Measurements from ENCODE around the gene KICS2. TPM values are rescaled to one million over a fixed set of nuclear protein-coding genes. Genes with fewer than 3 reads are reported as not detected.
A peak's percentile ranks its signal among the peaks of the same experiment; 100 is the strongest.

The KICS2 gene
- total and polyA plus RNA-seq, 2 of the 13 experiments (the other 11 are each of a cell fraction or from before 2014, with no cell fraction given) = 3.5 to 6.6 TPM

DNA sequence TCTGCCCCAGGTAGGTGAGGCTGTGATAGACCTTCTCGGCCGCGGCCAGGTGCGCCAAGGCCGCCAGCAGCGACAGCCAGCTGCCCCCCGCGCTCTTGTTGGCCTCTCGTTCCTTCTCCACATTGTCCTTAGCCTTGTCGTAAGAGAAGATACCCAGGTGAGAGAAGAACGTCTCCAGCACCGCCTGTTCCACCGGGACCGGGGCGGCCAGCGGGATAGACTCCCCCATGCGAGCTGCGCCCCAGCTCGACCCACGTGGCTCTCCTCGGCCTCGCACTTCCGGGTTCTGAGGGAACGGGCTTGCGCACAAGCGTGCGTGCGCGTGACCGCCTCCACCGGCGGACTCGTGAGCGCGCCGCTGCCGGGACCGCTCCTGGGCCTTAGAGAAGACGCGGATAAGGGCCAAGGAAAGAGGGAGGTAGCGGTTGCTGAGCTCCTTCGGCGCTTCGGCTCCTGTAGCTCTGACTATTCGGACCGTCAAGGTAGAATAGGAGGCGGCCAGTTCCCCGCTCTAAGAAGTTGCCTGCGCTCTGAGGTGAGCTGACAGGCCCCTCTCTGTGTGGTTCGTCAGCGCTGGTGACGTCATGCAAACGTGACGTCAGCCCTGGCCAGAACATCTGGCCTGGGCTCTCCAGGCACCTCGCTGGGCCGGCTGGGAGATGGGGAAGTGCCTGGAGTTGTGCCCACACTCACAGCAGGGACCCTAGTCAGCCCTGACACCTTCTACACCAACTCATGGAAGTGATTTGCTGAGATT lies at the start of gene KICS2 (continued):
- TF ChIP-seq, protein P1, sequence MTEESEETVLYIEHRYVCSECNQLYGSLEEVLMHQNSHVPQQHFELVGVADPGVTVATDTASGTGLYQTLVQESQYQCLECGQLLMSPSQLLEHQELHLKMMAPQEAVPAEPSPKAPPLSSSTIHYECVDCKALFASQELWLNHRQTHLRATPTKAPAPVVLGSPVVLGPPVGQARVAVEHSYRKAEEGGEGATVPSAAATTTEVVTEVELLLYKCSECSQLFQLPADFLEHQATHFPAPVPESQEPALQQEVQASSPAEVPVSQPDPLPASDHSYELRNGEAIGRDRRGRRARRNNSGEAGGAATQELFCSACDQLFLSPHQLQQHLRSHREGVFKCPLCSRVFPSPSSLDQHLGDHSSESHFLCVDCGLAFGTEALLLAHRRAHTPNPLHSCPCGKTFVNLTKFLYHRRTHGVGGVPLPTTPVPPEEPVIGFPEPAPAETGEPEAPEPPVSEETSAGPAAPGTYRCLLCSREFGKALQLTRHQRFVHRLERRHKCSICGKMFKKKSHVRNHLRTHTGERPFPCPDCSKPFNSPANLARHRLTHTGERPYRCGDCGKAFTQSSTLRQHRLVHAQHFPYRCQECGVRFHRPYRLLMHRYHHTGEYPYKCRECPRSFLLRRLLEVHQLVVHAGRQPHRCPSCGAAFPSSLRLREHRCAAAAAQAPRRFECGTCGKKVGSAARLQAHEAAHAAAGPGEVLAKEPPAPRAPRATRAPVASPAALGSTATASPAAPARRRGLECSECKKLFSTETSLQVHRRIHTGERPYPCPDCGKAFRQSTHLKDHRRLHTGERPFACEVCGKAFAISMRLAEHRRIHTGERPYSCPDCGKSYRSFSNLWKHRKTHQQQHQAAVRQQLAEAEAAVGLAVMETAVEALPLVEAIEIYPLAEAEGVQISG (CRISPR knock-in tag; IDR thresholded peaks at IDR 0.05) = peak; percentile 70
- TF ChIP-seq SATB2 (CRISPR knock-in tag; IDR thresholded peaks at IDR 0.05) (no peak), ZNF10 (CRISPR knock-in tag; IDR thresholded peaks at IDR 0.05; ENCODE audit: borderline replicate concordance, low read depth) (no peak), ZNF136 (CRISPR knock-in tag; IDR thresholded peaks at IDR 0.05; ENCODE audit: low read depth) (no peak), PLRG1 (conservative IDR thresholded peaks at IDR 0.05) (no peak), FOSL1 (CRISPR knock-in tag; IDR thresholded peaks at IDR 0.05; ENCODE audit: borderline replicate concordance) (no peak), ARHGAP35 (CRISPR knock-in tag; IDR thresholded peaks at IDR 0.05; ENCODE audit: borderline replicate concordance) (peak; percentile 78; the same call in 1 of the 2 replicates), ZNF839 (CRISPR knock-in tag; IDR thresholded peaks at IDR 0.05; ENCODE audit: borderline replicate concordance) (no peak), ATF7 (IDR thresholded peaks at IDR 0.05) (peak; percentile 99), ATF7 (CRISPR knock-in tag; IDR thresholded peaks at IDR 0.05) (peak; percentile 95), FOXJ3 (CRISPR knock-in tag; IDR thresholded peaks at IDR 0.05; ENCODE audit: borderline replicate concordance) (no peak), ZFP37 (CRISPR knock-in tag; IDR thresholded peaks at IDR 0.05; ENCODE audit: borderline replicate concordance) (peak; percentile 71; the same call in 1 of the 2 replicates), CENPT (CRISPR knock-in tag; IDR thresholded peaks at IDR 0.05; ENCODE audit: low read depth) (no peak), ZNF44 (CRISPR knock-in tag; IDR thresholded peaks at IDR 0.05) (no peak), KDM4B (CRISPR knock-in tag; IDR thresholded peaks at IDR 0.05) (peak; percentile 28)
- TF ChIP-seq, protein P2, sequence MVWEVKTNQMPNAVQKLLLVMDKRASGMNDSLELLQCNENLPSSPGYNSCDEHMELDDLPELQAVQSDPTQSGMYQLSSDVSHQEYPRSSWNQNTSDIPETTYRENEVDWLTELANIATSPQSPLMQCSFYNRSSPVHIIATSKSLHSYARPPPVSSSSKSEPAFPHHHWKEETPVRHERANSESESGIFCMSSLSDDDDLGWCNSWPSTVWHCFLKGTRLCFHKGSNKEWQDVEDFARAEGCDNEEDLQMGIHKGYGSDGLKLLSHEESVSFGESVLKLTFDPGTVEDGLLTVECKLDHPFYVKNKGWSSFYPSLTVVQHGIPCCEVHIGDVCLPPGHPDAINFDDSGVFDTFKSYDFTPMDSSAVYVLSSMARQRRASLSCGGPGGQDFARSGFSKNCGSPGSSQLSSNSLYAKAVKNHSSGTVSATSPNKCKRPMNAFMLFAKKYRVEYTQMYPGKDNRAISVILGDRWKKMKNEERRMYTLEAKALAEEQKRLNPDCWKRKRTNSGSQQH (CRISPR knock-in tag; IDR thresholded peaks at IDR 0.05; ENCODE audit: low read depth) = no peak; the same call in 1 of the 2 replicates
- TF ChIP-seq, protein P3, sequence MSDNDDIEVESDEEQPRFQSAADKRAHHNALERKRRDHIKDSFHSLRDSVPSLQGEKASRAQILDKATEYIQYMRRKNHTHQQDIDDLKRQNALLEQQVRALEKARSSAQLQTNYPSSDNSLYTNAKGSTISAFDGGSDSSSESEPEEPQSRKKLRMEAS (IDR thresholded peaks at IDR 0.05) = peak; percentile 100
- TF ChIP-seq, protein P4, sequence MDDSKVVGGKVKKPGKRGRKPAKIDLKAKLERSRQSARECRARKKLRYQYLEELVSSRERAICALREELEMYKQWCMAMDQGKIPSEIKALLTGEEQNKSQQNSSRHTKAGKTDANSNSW (CRISPR knock-in tag; IDR thresholded peaks at IDR 0.05; ENCODE audit: borderline replicate concordance) = peak; percentile 79; the same call in 1 of the 2 replicates
- TF ChIP-seq, protein P5, sequence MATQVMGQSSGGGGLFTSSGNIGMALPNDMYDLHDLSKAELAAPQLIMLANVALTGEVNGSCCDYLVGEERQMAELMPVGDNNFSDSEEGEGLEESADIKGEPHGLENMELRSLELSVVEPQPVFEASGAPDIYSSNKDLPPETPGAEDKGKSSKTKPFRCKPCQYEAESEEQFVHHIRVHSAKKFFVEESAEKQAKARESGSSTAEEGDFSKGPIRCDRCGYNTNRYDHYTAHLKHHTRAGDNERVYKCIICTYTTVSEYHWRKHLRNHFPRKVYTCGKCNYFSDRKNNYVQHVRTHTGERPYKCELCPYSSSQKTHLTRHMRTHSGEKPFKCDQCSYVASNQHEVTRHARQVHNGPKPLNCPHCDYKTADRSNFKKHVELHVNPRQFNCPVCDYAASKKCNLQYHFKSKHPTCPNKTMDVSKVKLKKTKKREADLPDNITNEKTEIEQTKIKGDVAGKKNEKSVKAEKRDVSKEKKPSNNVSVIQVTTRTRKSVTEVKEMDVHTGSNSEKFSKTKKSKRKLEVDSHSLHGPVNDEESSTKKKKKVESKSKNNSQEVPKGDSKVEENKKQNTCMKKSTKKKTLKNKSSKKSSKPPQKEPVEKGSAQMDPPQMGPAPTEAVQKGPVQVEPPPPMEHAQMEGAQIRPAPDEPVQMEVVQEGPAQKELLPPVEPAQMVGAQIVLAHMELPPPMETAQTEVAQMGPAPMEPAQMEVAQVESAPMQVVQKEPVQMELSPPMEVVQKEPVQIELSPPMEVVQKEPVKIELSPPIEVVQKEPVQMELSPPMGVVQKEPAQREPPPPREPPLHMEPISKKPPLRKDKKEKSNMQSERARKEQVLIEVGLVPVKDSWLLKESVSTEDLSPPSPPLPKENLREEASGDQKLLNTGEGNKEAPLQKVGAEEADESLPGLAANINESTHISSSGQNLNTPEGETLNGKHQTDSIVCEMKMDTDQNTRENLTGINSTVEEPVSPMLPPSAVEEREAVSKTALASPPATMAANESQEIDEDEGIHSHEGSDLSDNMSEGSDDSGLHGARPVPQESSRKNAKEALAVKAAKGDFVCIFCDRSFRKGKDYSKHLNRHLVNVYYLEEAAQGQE (IDR thresholded peaks at IDR 0.05; ENCODE audit: borderline replicate concordance in 1 of 2, low read depth in 1 of 2, low read length in 2 of 2) = no peak; a peak in 1 of 4 replicates
- TF ChIP-seq, protein P6, sequence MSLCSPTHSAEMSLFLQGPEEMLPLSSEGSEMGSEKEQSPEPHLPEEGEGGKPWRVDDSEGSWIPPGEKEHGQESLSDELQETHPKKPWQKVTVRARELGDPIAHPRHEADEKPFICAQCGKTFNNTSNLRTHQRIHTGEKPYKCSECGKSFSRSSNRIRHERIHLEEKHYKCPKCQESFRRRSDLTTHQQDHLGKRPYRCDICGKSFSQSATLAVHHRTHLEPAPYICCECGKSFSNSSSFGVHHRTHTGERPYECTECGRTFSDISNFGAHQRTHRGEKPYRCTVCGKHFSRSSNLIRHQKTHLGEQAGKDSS (CRISPR knock-in tag; IDR thresholded peaks at IDR 0.05; ENCODE audit: borderline replicate concordance, low read depth) = no peak
